ENCODE results near the gene MYCL.
A peak's percentile ranks its signal among the peaks of the same experiment; 100 is the strongest.
"Not testable (repeated sequence)": the region's sequence is repeated elsewhere in the genome, so short reads cannot be mapped to it uniquely, and the experiment has no call there.

MYCL gene

DNA sequence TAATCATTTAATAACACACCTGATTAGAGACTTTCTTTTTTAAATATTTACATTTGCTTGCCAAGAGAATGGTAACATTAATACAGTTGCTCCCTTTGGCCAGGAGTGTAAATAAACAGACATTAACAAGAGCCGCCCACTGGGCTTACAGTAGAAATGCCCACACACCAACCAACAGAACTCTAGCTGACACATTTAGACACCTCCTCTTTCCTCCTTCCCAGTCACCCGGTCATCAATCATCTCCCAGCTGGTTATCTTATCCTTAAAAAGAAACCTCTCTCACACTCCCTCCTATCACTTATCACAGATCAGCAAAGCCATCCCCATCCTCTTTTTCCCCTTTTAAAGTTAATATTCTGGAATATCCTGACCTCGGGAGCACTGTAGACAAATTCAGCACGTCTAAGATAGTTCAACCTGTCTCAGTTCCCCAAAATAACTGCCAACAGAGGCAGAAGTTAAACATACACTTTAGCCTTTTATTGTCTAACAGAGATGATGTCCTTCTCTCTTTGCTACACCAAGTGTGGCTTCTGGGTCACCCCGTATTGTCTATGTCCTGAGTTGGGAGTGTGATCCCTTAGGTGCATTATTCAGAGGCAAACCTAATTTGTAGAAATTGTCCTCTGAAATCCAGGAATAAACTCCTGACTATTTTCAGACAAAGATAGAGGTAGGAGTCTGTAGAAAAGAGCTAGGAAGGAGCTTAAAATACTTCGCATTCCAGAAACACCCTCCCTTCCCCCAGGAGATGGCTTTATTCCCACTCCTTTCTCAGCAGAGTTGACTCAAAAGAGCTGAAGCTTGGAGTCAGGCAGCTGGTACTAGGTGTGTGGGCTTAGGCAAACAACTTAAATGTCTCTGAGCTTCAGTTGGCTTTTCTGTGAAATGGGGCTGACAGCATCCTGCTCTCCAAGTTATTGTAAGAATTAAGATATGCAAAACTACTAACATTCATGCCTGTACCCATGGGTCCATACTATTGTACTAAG, 8.8 kb downstream of the MYCL start:
- peak; percentile 93 for DNase-seq (ENCODE audit: low read depth, low spot score)

- no peak for DNase-seq (ENCODE audit: low read depth, low spot score)
Observed at GRCh38 chr1:39890880-39891279, 10.8 kb downstream of the MYCL start.

DNA sequence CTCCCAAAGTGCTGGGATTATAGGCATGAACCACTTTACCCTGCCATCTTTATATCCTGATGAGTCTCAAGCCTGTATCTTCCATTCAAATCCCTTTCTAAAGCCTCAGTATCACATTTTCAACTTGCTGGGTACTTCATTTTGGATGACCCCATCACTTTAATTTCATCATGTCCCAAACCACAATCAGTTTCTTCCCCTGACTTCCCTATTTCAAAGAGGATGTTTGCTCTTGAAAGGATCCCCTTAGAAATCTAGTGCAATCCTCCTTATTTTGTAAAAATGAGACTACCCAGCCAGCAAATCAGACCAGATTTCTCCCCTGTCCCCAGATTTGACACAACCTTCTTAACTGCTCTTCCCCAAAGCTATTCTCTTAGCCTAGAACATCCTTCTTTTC, 11.4 kb downstream of the MYCL start:
- DNase-seq (ENCODE audit: low read depth, low spot score) = no peak

- DNase-seq (ENCODE audit: low read depth, low spot score) = no peak
Observed at GRCh38 chr1:39886757-39887231, 14.9 kb downstream of the MYCL start.

GRCh38 chr1:39885516-39885915, 16.2 kb downstream of the MYCL start:
- no peak for DNase-seq (ENCODE audit: low read depth, low spot score)

DNA sequence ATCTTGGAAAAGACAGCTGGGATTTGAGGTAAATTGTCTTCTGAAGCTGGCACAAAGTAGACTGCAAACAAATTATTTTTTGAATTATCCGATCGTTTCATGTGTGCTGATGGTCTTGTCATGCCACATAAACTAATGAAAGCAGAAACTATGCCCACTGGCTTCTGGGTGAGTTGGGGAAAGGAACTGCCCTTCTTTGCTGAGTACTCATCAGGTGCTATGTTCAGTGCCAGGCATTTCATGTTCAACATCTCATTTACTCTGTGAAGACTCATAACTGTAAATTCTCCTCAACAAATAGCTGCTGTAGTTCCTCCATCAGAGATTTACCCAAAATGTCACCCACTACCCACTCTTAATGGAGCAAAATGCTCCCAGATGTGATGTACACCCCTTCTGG, 19.6 kb downstream of the MYCL start:
- DNase-seq (ENCODE audit: low read depth, low spot score) = no peak

DNA sequence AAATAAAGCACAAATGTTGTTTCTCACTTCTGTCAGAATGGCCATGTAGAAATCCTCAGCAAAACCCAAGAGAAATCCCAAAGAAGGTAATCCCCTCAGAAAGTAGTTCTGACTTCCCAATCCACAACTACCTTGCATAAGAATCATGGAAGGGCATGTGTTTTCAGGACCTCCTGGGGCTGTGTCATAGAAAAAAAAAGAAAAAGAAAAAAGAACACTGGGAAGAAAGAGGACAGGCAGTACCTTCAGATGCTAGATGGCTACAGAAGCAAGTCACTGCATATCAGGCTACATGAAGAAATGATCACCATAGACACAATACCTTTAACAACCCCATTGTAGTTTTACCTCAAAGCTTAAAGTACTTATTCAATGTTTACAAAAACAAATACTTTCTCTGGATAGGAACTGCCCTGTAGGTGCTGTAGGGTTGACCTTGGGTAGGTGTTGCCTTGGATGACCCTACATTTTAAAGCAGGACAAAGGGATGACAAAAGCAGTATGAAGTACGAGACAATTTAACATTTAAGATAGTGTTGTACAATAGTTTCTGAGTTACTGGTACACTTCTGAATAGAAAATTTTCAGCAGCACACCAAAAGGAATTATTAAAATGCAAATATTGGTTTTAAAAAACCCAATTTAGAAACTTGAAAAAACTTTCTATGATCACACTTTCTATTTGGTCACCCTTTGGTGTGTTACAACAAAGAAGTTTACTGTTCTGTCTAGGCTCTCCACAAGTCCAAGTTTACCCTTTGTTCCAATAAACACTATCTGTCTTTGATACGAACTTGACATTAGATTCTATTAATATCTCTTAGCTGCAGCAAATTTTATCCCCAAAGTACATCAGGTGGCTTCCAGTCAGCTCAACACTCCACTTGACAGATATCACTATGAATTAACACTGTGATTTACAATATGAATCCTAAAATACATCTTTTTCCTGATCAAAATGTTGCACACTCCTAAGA, 23.4 kb downstream of the MYCL start:
- no peak for DNase-seq (ENCODE audit: low read depth, low spot score)

- no peak for DNase-seq (ENCODE audit: low read depth, low spot score)
Observed at GRCh38 chr1:39877231-39877778, 24.4 kb downstream of the MYCL start.

- DNase-seq (ENCODE audit: low read depth, low spot score) = no peak
Observed at GRCh38 chr1:39876144-39876543, 25.6 kb downstream of the MYCL start.

- no peak for DNase-seq (ENCODE audit: low read depth, low spot score)
Observed at GRCh38 chr1:39872698-39873097, 29.0 kb downstream of the MYCL start.

GRCh38 chr1:39871796-39872195, 29.9 kb downstream of the MYCL start:
- DNase-seq (ENCODE audit: low read depth, low spot score) = no peak

DNA sequence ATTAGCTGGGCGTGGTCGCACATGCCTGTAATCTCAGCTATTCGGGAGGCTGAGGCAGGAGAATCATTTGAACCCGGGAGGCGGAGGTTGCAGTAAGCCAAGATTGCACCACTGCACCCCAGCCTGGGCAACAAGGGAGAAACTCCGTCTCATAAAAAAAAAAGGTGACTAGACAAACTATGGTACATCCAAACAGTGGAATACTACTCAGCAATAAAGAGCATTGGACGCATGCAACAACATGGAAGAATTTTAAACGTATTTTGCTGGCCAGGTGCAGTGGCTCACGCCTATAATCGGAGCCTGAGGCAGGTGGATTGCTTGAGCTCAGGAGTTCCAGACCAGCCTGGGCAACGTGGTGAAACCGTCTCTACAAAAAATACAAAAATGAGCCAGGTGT, 30.7 kb downstream of the MYCL start:
- DNase-seq (ENCODE audit: low read depth, low spot score) = not testable (repeated sequence)

DNA sequence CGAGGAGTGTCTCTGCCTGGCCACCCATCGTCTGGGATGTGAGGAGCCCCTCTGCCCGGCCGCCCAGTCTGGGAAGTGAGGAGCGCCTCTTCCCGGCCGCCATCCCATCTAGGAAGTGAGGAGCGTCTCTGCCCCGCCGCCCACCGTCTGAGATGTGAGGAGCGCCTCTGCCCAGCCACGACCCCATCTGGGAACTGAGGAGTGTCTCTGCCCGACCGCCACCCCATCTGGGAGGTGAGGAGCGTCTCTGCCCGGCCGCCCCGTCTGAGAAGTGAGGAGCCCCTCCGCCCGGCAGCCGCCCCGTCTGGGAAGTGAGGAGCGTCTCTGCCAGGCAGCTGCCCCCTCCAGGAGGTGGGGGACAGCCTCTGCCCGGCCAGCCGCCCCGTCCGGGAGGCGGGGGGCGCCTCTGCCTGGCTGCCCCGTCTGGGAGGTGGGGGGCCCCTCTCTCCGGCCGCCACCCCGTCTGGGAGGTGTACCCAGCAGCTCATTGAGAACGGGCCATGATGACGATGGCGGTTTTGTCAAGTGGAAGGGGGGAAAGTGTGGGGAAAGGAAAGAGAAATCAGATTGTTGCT, 32.1 kb downstream of the MYCL start:
- DNase-seq (ENCODE audit: low read depth, low spot score) = not testable (repeated sequence)

GRCh38 chr1:39866767-39867166, 35.0 kb downstream of the MYCL start:
- peak; percentile 32 for DNase-seq (ENCODE audit: low read depth, low spot score)

DNA sequence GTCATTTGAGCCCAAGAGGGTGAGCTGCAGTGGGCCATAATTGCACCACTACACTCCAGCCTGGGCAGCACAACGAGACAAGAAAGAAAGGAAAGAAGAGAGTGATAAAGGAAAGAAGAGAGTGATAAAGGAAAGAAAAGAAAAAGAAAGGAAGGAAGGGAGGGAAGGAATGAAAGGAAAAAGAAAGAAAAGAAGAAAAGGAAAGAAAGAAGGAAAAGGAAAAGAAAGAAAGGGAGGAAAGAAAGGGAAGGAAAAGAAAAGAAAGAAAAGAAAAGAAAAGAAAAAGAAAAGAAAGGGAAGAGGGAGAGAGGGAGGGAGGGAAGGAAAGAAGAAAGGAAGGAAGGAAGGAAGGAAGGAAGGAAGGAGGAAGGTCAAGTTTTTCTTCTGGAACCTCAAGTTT, 36.0 kb downstream of the MYCL start:
- DNase-seq (ENCODE audit: low read depth, low spot score) = no peak

DNA sequence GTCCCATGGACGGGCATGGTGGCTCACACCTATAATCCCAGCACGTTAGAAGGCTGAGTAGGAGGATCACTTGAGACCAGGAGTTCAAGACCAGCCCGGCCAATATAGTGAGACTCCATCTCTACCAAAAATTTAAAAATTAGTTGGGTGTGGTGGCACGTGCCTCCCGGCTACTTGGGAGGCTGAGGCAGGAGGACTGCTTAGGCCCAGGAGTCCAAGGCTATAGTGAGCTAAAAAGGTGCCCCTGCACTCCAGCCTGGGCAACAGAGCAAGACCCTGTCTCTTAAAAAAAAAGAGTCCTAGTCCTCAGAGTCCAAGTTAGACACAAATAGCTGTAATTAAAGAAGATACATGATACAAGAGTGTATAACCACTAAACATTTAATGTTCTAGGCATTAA, 38.5 kb downstream of the MYCL start:
- no peak for DNase-seq (ENCODE audit: low read depth, low spot score)

DNA sequence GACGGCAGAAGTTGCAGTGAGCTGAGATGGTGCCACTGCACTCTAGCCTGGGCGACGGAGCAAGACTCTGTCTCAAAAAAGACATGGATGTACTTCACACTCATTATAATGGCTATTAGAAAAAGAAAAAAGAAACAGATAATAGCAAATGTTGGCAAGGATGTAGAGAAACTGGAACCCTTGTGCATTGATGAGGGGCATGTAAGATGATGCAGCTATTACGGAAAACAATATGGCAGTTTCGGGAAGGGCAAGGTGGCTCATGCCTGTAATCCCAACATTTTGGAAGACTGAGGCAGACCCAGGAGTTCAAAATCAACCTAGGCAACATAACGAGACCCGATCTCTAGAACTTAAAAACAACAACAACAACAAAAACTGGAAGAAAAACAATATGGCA, 40.7 kb downstream of the MYCL start:
- no peak for DNase-seq (ENCODE audit: low read depth, low spot score)

GRCh38 chr1:39859859-39860812, 41.6 kb downstream of the MYCL start:
- no peak for DNase-seq (ENCODE audit: low read depth, low spot score)

GRCh38 chr1:39858315-39858714, 43.4 kb downstream of the MYCL start:
- no peak for DNase-seq (ENCODE audit: low read depth, low spot score)

DNA sequence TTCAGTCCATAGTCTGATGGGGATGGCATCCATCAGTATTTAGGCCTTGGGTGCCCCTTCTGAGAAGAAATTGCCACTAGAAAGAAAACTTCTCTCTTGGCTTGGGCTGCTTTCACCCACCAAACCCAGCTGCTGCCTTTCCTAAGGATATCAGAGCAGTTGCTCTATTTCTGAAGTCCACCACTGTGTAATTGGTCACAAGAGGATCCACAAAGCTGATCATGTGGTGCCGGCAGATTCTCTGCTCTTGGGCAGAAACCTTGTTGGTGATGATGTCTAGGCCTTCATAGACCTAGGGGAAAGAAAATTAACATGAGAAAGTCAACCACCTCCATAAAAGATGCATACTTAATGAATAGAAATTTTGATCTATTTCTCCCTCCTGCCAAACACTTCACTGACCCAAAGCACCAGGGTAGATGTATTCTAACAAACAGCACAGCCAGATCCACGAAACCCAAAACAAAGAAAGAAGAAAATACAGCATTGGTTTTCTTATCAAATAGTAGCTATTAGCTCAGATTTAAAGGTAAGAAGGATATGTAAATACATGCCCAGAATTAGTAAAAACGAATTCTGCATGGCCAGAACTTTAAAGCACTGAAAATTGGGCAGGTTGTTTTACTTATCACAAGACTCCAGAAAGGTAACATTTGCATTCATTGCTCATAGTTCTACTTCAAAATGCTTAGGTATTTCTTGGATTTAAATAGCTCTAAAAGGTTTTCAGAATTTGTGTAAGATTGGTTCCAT, 44.4 kb downstream of the MYCL start:
- DNase-seq (ENCODE audit: low read depth, low spot score) = no peak

Measured in astrocyte of the hippocampus (primary cell).